K562 (cell line): ENCODE data around the gene POLR2L. TPM values are rescaled to one million over a fixed set of nuclear protein-coding genes. Genes with fewer than 3 reads are reported as not detected.

Source experiments
- AFF1 ChIP-seq, 2 experiments: fragments of 450-650 bp; IDR thresholded peaks; 2 replicates each; pipeline ENCODE4 v1.6.1; 2018; ENCODE audit warnings: mild to moderate bottlenecking in 2 of 2, low read depth in 1 of 2; ENCODE audit not compliant: partially characterized antibody in 2 of 2
- CBFB ChIP-seq: sonication (generic); formaldehyde crosslinking; IDR thresholded peaks from 2 replicates; pipeline ENCODE4 v1.4.0; 2020; ENCODE audit warnings: mild to moderate bottlenecking, missing genetic modification reagents
- FOSL1 ChIP-seq: fragments of 200-800 bp; sonication (Bioruptor generic); conservative IDR thresholded peaks from 2 replicates; pipeline ENCODE4 v1.6.1; 2016; ENCODE audit warnings: missing genetic modification characterization, missing compliant biosample characterization
- MAX ChIP-seq: sonication (generic); formaldehyde crosslinking; IDR thresholded peaks from 2 replicates; pipeline ENCODE4 v1.9.0; 2022; ENCODE audit warnings: mild to moderate bottlenecking, missing genetic modification reagents
- MED1 ChIP-seq: sonication (generic); formaldehyde crosslinking; IDR thresholded peaks from 2 replicates; pipeline ENCODE4 v1.8.1; 2023; ENCODE audit warnings: missing genetic modification reagents, borderline replicate concordance
- NR2C2 ChIP-seq, 2 experiments: fragments of 200-800 bp in 1 of 2; sonication (Bioruptor generic) in 1 of 2; sonication (generic) in 1 of 2; formaldehyde crosslinking in 1 of 2; IDR thresholded peaks; 2 replicates each; pipeline versions ENCODE4 v1.6.1 to v1.8.0; 2016 to 2022; ENCODE audit warnings: mild to moderate bottlenecking in 1 of 2, missing compliant biosample characterization in 1 of 2, missing genetic modification characterization in 1 of 2, missing genetic modification reagents in 1 of 2
- SUPT5H ChIP-seq: fragments of 450-650 bp; IDR thresholded peaks from 2 replicates; pipeline ENCODE4 v1.6.1; 2016
- THAP12 ChIP-seq: fragments of 250-450 bp; sonication (Bioruptor Pico); IDR thresholded peaks from 2 replicates; pipeline ENCODE4 v1.9.0; 2021; ENCODE audit warnings: mild to moderate bottlenecking, inconsistent platforms
- ZBTB2 ChIP-seq: fragments of 450-650 bp; IDR thresholded peaks from 2 replicates; pipeline ENCODE4 v1.6.1; 2016; ENCODE audit warnings: antibody characterized with exemption
- polyA plus RNA-seq, 8 experiments: library from polyadenylated mRNA; depleted of rRNA in 4 of 8; stranded (reverse) in 5 of 8; unstranded in 3 of 8; fragments of >200 nt; fragmentation: Nextera tagmentation in 2 of 8; fragmentation: Illumina TruSeq in 1 of 8; extraction: Ambion mirVana in 2 of 8; extraction: Trizol in 1 of 8; gene quantifications; 2 replicates each; pipeline versions ENCODE4 v1.2.1 to v1.2.3, GENCODE V29; 2011 to 2014; ENCODE audit warnings: inconsistent platforms in 1 of 8, missing spikeins in 1 of 8
- total RNA-seq, 7 experiments: library from RNA; depleted of rRNA in 6 of 7; stranded (reverse); fragments of >200 nt in 6 of 7; fragmentation: Illumina TruSeq in 2 of 7; extraction: Trizol in 2 of 7; gene quantifications; 2 replicates each; pipeline versions ENCODE4 v1.2.1 to v1.2.3, GENCODE V29; 2011 to 2021; ENCODE audit warnings: low replicate concordance in 1 of 7

POLR2L gene
- total and polyA plus RNA-seq, 9 of the 15 experiments (the other 6 are each of a cell fraction or from before 2014, with no cell fraction given): 38.3 to 688 (median 108) TPM

- TF ChIP-seq THAP12 (no peak), MAX (CRISPR knock-in tag) (peak; percentile 1; the same call in 1 of the 2 replicates), NR2C2 (CRISPR knock-in tag; IDR thresholded peaks at IDR 0.05) (0 out of 2 replicates have a peak, but pooled peaks have one; percentile 14), NR2C2 (tag; IDR thresholded peaks at IDR 0.05) (peak; percentile 49), AFF1 (IDR thresholded peaks at IDR 0.05; ENCODE audit: low read depth in 1 of 2, partially characterized antibody in 2 of 2) (no peak), MED1 (CRISPR knock-in tag) (no peak), SUPT5H (0 out of 2 replicates have a peak, but pooled peaks have one; percentile 4), FOSL1 (no peak), CBFB (CRISPR knock-in tag) (0 out of 2 replicates have a peak, but pooled peaks have one; percentile 25), ZBTB2 (peak; percentile 56; the same call in 1 of the 2 replicates)
Observed at GRCh38 chr11:796565-797295, 45.6 kb downstream of the POLR2L start (continued).
